Epidermal melanocyte (primary cell): ENCODE data around the gene ZMYM3.
"Not testable (repeated sequence)": the region's sequence is repeated elsewhere in the genome, so short reads cannot be mapped to it uniquely, and the experiment has no call there.

ENCODE experiments used
- DNase-seq: peaks from one replicate; pipeline ENCODE4 v3.0.0; 2011; ENCODE audit warnings: low spot score; ENCODE audit not compliant: insufficient read length

The ZMYM3 gene

DNA sequence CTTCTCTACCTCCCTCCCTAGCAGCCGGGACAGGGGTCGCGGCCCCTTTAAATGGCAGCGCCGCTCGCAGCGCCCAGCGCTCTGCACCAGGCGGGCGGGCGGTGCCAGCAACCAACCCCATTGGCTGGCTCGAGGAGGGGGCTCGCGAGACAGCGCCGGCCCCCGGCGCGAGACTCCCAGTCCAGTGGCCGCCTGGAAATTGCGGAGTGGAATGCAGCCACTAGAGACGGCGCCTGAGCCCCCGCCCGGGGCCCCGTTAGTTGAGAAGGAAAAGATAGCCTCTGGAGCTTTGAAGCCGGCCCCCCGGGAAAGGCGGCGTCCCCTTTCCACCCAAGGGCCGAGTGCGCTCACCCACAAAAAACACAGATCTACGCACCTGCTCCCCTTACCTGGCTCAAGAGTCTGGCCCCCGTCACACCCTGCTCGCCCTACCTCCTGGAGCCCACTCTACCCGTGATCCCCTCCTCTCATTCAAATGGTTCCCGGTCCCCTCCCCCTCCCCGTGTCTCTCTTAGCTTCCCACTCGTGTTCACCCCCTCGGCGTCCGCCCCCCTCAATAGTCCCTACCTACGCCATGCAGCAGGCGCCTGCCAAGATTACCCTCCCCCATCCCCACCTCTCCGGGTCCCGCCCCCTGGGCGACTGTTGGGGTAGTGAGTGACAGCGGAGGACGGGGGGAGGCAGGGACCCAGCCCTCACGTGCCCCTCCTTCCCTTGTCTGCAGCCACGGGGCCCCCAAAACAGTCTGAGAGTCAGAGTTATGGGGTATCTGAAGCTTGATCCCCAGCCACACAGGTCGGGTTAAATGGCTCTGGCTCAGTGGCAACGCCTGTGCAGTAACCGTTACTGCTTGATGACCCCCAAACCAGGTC lies at the start of gene ZMYM3:
Gene ZMYM3 (minus strand): TSS at position 49 of the 872 bp plus-strand sequence. CDS start 885 bp downstream, outside the sequence.
- peak; percentile 47 for DNase-seq

DNA sequence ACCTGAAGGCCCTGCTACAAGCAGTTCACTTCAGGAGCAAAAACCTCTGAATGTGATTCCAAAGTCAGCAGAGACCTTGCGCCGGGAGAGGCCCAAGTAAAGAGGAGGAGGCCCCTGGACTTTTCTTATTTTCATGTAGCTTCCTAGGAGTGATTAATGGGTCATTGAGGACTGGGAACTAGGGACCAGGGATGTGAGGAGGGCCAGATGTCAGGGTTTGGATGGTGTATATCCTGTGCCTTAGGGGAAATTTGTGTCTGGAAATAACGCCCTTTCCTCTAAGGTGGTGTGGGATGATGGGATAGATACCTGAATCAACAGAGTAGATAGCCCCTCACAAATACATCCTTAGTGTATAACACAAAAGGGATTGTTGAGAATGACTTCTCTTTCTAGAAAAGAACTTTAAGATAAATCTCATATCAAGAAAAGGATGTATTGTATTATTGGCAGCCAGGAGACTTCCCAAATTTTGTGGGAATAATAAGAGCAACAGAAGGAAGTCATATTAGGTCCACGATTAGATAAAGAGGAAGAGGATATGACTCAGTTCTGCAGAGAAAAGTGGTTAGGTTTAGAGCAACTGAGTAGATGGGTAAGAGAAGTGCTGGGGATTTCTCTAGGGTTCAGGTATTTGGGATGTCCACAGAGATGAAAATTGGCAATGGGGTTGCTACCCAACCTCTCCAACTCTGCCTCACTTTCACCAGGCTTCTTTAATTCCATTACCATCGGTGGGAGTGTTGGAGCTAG lies 48.7 kb upstream of the ZMYM3 start:
- DNase-seq, result no peak

DNA sequence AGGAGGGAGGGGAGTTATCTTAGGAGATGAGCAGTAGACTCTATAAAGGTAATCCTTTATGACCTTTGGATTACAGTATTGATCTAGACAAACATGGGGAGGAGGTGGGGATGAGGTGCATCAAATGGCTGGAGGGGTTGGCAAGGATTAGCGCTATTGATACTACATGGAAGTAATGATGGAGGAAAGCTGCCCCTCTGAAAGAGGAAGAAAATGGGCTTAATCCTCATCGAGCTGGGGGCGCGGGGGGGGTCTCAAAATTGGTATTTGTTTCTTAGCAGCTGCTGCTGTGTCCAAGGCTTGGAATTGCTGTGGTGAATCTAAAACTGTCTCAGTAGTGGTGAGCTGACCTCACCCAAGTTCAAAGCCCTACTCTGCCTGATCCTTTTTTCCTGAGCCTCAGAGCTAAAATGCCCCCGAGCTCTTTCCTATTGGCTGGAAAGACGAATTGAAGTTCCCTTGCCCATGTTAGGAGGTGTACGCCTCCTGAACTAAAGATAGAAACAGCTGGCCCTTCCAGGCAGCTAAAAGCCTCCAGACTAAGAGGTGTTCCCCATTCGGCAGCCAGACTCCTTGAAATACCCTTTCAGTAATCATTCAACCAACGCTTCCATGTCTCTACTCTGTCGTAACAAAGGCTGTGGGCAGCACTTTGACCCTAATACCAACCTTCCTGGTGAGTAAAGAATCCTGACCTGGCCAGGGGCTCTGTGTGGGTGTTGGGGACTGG lies 47.4 kb upstream of the ZMYM3 start, which contains the start of gene ITGB1BP2:
Gene ITGB1BP2 (plus strand): TSS at position 556 of the 730 bp plus-strand sequence. CDS start 57 bp downstream, at position 613.
- no peak for DNase-seq

DNA sequence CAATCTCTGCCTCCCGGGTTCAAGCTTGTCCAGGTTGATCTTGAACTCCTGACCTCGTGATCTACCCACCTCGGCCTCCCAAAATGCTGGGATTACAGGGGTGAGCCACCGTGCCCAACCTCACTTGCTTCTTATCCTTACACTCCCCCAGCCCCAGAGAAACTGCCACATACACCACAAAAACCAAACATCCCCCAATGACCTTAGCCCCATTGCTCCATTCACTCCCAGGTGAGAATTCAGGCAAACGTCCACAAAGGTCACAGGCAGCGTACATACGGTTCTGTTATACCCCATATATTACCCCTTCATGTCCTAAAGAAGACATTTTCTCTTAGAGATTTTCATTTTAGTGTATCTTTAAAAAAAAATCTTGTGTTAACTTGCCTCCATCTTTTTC lies 46.6 kb upstream of the ZMYM3 start:
- DNase-seq, result not testable (repeated sequence)

DNA sequence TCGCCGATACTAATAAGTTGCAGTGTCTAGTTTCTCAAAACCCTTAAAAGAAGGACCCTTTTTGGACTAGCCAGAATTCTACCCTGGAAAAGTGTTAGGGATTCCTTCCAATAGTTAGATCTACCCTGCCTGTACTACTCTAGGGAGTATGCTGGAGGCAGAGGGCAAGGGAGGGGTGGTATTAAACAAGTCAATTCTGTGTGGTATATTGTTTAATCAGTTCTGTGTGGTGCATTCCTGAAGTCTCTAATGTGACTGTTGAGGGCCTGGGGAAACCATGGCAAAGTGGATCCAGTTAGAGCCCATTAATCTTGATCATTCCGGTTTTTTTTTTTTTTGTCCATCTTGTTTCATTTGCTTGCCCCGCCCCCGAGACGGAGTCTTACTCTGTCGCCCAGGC lies 46.1 kb upstream of the ZMYM3 start:
- DNase-seq, result not testable (repeated sequence)

DNA sequence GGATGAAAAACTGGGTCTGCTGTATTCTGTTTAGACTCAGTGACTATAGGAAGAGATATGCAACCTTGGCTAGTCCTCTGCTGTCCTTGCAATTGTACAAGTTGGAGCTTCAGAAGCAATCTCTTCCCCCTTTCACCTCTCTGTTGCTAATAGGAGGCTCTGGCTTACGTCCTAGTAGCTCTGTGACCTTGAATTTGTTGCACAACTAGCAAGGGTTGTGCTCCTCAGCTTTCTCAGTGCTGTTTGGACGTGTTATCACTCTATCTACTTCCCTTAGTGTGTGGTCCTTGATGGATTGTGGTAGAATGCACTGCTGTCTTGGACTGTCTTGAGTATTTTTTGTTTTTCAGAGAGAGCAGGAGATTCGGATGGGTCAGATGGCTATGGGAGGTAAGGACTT lies 44.2 kb upstream of the ZMYM3 start:
- no peak for DNase-seq

DNA sequence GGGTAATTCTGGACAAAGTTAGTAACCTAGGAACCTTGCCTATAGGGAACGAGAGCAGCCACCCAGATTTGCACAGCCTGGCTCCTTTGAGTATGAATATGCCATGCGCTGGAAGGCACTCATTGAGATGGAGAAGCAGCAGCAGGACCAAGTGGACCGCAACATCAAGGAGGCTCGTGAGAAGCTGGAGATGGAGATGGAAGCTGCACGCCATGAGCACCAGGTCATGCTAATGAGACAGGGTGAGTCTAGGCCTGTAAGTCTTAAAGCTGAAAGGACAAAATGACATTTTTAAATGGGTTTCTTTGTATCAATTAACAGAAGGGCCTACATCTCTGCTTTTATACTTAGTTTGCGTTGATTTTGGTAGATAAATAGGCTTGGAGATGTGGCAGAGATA lies 42.9 kb upstream of the ZMYM3 start:
- DNase-seq, result no peak

DNA sequence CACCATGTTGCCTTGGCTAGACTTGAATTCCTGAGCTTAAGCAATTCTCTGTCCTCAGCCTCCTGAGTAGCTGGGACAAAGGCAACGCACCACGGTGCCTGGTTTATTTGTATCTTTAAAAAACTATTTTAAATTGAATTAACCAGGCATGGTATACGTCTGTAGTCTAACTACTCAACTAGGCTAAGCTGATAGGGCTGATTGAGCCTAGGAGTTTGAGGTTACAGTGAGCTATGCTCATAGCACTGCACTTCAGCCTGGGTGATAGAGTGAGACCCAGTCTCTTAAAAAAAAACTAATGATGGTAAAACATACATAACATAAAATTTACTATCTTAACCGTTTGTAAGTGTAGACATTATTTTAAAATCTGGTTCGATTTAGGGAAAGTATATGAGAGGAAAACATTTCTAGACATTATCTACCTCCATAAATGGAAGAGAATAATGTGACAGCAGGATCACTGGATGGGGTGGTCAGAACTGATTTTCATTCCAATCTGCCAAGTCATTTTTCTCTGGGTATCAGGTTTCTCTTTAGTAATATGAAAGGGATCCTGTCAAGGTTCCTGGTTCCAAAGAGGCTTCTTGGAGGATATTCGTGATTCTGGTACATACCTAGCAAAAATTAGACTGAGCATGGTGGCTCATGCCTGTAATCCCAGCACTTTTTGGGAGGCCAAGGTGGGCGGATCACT lies 38.9 kb upstream of the ZMYM3 start:
- no peak for DNase-seq

DNA sequence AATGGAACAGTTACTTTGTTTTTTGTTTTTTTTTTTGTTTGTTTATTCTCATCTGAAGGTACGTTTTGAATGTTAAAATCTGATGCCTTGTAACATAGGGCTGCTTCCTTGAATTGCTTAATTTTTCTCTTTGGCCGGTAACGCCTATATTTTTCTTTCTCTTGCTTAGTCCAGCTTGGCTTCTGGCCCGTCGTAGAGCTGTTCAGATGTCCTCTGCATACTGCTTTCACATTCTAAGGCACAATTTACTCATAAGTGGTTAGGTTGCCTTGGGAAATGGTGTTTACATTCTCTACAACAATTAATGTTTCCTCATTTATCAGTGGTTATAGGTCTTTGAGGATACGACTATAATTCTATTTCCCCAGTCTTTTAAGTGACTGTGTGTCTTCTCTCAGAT lies 37.4 kb upstream of the ZMYM3 start:
- DNase-seq, result no peak

DNA sequence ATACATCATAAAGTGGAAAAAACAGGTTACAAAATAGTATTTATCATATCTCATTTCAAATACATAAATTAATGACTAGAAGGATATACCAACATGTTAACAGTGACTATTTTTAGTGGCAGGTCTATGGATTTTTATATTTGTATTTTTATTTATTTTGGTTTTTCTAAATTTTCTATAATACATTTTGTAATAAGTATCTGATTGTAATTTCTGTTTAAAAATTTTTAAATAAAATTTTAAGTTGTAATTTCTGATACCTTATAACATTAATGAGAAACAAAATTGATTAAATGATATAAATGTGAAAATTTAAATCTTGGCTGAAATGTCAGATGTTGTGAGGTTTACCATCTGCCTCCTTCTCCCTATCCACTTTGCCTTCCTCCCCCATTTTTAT lies 32.0 kb upstream of the ZMYM3 start:
- no peak for DNase-seq

DNA sequence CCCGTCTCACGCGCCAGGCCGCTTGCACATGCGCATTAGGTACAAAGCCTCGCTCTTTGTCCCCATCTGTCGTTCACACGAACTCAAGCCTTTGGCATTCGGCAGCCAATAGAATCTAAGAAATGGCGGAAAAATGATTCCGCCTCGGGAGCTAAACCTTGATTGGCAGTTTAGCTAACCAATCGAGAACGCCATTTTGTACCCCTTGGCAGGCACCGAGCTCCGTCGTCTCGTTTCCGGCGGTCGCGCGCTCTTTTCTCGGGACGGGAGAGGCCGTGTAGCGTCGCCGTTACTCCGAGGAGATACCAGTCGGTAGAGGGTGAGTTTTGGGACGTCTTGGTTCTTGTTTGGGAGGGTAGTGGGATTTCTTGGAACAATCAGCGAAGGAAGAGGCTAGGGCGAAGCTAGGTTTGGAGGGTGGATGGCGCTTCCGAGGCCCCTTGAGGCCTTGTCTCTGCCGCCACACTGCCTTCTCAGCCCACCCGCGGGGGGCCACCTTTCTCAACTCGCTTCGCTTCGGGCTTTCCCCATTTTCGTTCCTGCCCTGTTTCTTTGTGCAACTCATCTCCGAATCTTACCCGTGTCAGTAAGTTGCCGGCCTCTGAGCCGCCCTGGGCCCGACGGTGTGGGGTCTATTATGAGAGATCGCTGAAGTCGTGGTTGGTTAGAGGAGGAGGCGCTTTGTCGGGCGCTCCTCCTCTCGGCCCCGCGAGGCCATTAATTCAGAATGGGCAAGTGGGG lies 29.6 kb upstream of the ZMYM3 start, which contains the start of gene NONO:
Gene NONO (plus strand): TSS at position 233 of the 741 bp plus-strand sequence. CDS start 7,003 bp downstream, outside the sequence.
- DNase-seq, result peak; percentile 50

DNA sequence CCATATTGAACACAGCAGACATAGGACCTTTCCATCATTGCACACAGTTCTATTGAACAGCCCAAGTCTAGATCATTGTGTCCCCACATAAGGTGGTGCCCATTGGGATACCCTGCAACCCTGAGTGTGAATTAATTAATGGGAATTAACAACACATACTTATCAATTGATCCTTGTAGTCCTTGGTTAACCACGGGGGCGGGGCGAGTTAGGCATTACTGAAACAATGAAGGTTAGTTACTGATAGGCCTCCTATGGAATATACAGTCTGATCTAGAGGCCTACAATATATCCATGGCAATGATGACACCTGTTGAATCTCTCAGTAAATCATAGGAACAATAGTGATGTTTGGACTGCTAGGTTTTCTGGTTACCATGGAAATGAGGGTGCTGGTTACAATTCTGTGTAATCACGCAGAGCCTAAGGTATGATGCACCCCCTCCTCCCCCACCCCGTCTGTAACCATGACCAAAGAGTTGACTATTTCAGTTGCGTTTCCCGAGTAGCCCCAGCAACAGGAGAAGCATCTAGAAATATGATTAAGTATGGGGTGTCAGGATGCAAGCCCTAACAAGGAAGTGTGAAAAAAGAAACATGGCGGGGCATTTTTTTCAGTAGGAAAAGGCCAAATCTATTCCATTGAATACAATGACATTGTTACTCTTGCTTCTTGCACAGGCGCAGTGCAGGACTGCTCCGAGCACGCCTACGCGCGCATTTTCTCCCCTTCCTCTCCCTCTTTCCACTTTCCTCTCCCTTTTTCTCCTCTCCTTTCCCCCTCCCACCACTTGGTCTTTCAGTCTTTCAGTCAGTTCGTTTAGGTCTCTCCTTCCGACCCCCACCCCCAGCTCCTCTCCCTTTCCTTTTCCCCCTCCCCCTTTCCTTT lies 28.8 kb upstream of the ZMYM3 start:
- no peak for DNase-seq

DNA sequence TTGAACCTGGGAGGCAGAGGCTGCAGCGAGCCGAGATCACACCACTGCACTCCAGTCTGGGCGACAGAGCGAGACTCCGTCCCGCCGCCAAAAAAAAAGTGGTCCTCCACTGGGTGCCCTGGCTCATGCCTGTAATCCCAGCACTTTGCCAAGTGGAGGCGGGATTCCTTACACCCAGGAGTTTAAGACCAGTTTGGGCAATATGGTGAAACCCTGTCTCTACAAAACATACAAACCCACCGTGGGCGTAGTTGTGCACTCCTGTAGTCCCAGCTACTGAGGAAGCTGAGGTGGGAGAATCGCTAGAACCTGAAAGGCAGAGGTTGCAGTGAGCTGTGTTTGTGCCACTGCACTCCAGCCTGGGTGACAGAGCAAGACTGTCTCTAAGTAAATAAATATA lies 27.4 kb upstream of the ZMYM3 start:
- not testable (repeated sequence) for DNase-seq

DNA sequence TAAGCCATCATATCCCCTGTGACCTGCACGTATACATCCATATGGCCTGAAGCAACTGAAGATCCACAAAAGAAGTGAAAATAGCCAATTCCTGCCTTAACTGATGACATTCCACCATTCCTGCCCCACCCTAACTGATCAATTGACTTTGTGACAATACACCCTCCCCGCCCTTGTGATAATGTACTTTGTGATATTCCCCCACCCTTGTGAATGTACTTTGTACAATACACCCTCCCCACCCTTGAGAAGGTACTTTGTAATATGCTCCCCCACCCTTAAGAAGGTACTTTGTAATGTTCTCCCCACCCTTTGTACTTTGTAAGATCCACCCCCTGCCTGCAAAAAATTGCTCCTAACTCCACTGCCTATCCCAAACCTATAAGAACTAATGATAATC lies 18.4 kb upstream of the ZMYM3 start:
- not testable (repeated sequence) for DNase-seq

DNA sequence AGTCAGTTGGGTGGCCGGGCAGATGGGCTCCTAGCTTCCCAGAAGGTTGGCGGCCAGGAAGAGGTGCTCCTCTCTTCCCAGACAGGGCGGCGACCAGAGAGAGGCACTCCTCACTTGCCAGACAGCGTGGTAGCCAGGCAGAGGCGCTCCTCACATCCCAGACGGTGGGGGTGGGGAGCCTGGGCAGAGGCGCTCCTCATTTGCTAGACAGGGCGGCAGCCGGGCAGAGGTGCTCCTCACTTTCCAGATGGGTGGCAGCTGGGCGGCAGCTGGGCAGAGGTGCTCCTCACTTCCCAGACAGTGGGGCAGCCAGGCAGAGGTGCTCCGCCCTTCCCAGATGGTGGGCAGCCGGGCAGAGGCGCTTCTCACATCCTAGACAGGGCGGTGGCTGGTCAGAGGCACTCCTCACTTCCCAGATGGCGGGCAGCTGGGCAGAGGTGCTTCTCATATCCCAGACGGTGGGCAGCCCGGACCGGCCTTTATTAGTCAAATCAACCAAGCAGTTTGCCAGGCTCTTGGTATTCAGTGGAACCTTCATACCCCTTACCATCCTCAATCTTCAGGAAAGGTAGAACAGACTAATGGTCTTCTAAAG lies 16.0 kb upstream of the ZMYM3 start:
- DNase-seq, result no peak

DNA sequence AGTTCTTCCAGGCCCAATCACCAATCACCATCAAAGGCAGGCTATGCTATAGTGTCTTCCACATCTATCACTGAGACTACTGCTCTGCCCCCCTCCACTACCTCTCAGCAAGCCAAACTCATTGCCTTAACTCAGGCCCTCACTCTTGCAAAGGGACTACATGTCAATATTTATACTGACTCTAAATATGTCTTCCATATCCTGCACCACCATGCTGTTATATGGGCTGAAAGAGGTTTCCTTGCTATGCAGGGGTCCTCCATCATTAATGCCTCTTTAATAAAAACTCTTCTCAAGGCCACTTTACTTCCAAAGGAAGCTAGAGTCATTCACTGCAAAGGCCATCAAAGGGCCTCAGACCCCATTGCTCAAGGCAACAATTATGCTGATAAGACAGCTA lies 14.7 kb upstream of the ZMYM3 start:
- not testable (repeated sequence) for DNase-seq

DNA sequence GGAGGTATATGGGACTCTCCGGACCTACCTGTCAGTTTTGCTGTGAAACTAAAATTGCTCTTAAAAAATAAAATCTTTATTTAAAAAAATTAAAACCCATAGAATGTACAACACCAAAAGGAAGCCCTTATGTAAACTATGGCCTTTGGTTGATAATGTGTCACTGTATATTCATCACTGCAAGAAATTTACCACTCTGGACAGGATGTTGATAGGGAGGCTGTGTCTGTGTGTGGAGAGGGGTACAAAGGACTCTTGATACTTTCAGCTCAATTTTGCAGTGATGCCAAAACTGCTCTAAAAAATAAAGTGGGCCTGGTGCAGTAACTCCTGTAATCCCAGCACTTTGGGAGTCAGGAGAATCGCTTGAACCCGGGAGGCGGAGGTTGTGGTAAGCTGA lies 2.9 kb upstream of the ZMYM3 start:
- DNase-seq, result no peak

DNA sequence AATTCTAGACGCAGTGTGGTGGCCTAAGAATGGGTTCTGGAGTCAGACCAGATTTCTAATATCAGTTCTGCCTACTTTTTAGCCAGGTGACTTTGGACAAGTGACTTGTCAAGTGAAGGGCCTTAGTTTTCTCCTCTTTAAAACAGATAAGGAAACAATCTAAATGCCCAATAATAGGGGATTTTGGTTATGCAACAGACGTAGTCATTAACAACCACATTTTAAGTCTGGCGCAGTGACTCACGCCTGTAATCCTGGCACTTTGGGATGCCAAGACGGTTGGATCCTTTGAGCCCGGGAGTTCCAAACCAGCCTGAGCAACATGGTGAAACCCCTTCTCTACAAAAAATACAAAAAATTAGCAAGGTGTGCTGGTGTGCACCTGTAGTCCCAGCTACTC lies 2.1 kb upstream of the ZMYM3 start:
- no peak for DNase-seq
